ENCODE data around the gene TGFBI. TPM values are rescaled to one million over a fixed set of nuclear protein-coding genes. Genes with fewer than 3 reads are reported as not detected.
A peak's percentile ranks its signal among the peaks of the same experiment; 100 is the strongest.

TGFBI gene
- total RNA-seq, 1 donor from 2014 or later = 620 TPM

DNA sequence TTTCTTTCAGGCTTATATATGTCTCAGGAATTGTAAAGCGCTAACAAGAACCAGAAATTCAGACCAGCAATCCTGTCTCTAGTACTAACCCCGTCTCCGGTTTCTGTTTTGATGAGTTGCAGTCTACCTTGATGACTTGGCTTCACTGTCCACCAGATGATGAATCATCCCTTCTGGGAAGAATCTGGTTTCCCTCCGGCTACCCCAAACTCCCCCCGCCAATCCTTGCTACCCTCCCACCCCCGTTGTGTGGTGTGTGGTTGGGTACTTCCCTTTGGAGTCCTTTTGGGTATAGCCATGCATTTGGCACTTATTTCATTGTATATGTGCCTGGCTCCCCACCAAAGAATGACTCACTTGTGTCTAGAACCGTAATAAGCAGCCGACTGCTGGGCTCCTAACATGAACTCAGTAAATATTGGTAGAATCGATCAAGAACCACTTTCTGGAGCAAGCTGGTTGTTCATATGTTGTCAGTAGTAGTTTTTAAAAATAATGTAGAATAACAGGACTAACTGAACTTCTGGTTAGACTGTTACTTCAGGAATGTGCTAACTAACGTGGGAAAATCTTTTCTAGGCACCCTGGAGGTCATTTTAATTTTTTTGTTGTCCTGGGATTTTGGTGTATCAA, 8.3 kb upstream of the TGFBI start:
- H3K4me1 Mint-ChIP-seq (ENCODE audit: low read depth) = peaks cover 91% of the 10 kb centered on the region
- peaks cover 6% of the 10 kb centered on the region for H3K9me3 Mint-ChIP-seq (ENCODE audit: low read depth)
- TF ChIP-seq, protein P1, sequence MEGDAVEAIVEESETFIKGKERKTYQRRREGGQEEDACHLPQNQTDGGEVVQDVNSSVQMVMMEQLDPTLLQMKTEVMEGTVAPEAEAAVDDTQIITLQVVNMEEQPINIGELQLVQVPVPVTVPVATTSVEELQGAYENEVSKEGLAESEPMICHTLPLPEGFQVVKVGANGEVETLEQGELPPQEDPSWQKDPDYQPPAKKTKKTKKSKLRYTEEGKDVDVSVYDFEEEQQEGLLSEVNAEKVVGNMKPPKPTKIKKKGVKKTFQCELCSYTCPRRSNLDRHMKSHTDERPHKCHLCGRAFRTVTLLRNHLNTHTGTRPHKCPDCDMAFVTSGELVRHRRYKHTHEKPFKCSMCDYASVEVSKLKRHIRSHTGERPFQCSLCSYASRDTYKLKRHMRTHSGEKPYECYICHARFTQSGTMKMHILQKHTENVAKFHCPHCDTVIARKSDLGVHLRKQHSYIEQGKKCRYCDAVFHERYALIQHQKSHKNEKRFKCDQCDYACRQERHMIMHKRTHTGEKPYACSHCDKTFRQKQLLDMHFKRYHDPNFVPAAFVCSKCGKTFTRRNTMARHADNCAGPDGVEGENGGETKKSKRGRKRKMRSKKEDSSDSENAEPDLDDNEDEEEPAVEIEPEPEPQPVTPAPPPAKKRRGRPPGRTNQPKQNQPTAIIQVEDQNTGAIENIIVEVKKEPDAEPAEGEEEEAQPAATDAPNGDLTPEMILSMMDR (IDR thresholded peaks at IDR 0.05) = peak; percentile 23
- no peaks in the 10 kb centered on the region for H3K27me3 Mint-ChIP-seq (ENCODE audit: low read depth)
- H3K36me3 Mint-ChIP-seq (ENCODE audit: low read depth) = no peaks in the 10 kb centered on the region
- no peak for DNase-seq (ENCODE audit: low spot score)
- peak overlapping the region; percentile 24 for H3K4me3 Mint-ChIP-seq (ENCODE audit: unreplicated experiment)
- H3K27ac Mint-ChIP-seq (ENCODE audit: unreplicated experiment) = peak overlapping the region; percentile 95

DNA sequence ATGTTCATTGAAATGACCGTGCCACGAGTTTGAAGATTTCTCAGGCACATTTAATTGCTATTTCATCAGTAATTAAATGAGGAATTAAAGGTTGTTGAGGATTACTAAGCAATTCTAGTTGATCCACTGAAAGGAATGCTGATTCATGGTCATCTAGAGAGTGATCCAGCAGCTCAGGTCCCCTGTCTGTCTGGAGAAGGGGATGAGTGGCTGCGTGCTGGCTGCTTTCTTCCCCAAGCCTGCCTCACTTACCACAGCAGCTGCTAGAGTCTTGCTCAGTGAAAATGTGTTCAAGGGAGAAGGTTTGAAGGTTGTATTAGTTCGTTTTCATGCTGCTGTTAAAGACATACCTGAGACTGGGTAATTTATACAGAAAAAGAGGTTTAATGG, 7.8 kb upstream of the TGFBI start:
- no peaks in the 10 kb centered on the region for H3K36me3 Mint-ChIP-seq (ENCODE audit: low read depth)
- H3K4me1 Mint-ChIP-seq (ENCODE audit: low read depth) = peaks cover 94% of the 10 kb centered on the region
- no peaks in the 10 kb centered on the region for H3K27me3 Mint-ChIP-seq (ENCODE audit: low read depth)
- no peak overlapping the region for H3K4me3 Mint-ChIP-seq (ENCODE audit: unreplicated experiment)
- peaks cover 6% of the 10 kb centered on the region for H3K9me3 Mint-ChIP-seq (ENCODE audit: low read depth)
- TF ChIP-seq, protein P1 (IDR thresholded peaks at IDR 0.05) = no peak
- DNase-seq (ENCODE audit: low spot score) = no peak
- peak overlapping the region; percentile 95 for H3K27ac Mint-ChIP-seq (ENCODE audit: unreplicated experiment)

DNA sequence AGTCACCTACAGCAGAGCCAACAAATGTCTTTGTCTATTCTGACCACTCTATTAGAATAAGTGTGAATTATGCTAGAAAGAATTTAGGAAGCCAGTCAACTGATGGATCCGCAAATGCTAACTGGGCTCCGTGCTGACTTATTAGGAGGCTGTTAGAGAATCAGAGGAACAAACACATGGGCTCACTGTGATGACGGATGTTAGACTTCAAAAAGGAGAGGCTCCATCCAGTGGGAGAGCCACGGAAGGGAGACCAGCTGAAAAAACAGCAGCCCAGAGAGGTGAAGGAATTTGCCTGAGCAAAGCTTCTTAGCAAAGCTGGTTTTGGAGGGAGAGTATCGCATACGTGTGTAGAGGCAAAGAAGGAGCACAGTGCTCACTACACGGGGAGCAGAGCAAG, 5.8 kb upstream of the TGFBI start:
- Mint-ChIP-seq H3K36me3 (ENCODE audit: low read depth) (peaks cover 1% of the 10 kb centered on the region), H3K4me1 (ENCODE audit: low read depth) (peaks cover 97% of the 10 kb centered on the region), H3K4me3 (ENCODE audit: unreplicated experiment) (no peak overlapping the region), H3K9me3 (ENCODE audit: low read depth) (peaks cover 2% of the 10 kb centered on the region), H3K27me3 (ENCODE audit: low read depth) (no peaks in the 10 kb centered on the region), H3K27ac (ENCODE audit: unreplicated experiment) (peak overlapping the region; percentile 89)
- DNase-seq (ENCODE audit: low spot score) = no peak
- TF ChIP-seq, protein P1 (IDR thresholded peaks at IDR 0.05) = no peak

DNA sequence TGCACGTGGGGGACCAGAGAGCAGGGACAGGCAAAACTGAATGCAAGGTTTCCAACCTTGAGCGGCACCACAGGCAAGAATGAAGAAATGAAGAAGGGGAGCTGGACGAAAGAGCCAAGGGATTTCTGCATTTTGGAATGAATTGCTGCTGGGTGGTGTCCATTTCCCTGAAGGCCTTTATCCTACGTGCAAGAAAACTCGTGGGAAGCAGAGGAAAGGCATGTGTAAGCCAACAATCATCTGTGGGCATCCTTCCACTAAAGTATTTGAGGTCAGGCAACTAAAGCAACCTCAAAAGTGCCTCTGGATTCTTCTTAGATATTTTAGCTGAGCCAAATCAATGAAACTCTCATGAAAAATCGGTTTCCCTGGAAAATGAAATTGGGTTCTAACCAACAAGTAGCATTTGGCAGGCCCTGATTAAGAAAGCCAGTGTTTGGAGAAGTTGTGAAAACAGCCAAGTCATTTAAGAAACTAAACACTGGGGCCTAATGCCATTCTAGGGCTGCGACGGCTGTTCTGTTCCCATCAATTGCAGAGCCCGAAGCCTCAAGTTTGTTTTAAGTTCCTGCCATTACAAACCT, 4.7 kb upstream of the TGFBI start:
- H3K27me3 Mint-ChIP-seq (ENCODE audit: low read depth) = no peaks in the 10 kb centered on the region
- peak overlapping the region; percentile 89 for H3K27ac Mint-ChIP-seq (ENCODE audit: unreplicated experiment)

DNA sequence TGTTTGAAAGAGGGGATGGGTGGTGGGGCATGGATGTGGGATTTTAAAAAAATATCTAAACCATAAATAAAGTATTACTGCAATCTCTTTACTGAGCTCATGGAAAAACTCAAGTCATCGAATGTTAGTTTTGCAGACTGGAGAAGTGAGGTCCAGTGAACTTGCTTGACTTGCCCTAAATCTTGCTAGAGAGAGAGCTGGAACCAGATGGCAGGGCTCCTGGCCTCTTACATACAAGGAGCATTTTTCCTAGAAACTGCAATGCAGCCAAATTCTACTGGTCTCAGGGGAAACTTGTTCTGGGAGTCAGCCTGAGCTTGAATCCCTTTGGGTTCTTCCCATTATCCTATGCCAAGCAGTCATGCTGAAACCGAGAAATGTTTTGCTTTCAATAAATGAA, 2.9 kb upstream of the TGFBI start:
- Mint-ChIP-seq H3K4me3 (ENCODE audit: unreplicated experiment) (no peak overlapping the region), H3K27me3 (ENCODE audit: low read depth) (no peaks in the 10 kb centered on the region), H3K27ac (ENCODE audit: unreplicated experiment) (peak overlapping the region; percentile 85), H3K36me3 (ENCODE audit: low read depth) (peaks cover 1% of the 10 kb centered on the region), H3K9me3 (ENCODE audit: low read depth) (peaks cover 2% of the 10 kb centered on the region), H3K4me1 (ENCODE audit: low read depth) (peaks cover 91% of the 10 kb centered on the region)
- TF ChIP-seq, protein P1 (IDR thresholded peaks at IDR 0.05) = no peak
- no peak for DNase-seq (ENCODE audit: low spot score)

More for the DNA sequence above, 4.7 kb upstream of the TGFBI start:
- TF ChIP-seq, protein P1 (IDR thresholded peaks at IDR 0.05) = no peak
- Mint-ChIP-seq H3K9me3 (ENCODE audit: low read depth) (peaks cover 2% of the 10 kb centered on the region), H3K36me3 (ENCODE audit: low read depth) (peaks cover 1% of the 10 kb centered on the region), H3K4me3 (ENCODE audit: unreplicated experiment) (no peak overlapping the region), H3K4me1 (ENCODE audit: low read depth) (peaks cover 91% of the 10 kb centered on the region)
- no peak for DNase-seq (ENCODE audit: low spot score)

Data from chondrocyte (in vitro differentiated cells).